Keratinocyte (primary cell): ENCODE measurements around the gene ERGIC2.

Source experiments
- EZH2 ChIP-seq: IDR thresholded peaks from one replicate; pipeline ENCODE4 v1.6.1; 2012; ENCODE audit warnings: inconsistent platforms, mild to moderate bottlenecking, low read length, moderate library complexity
- TF ChIP-seq, protein P1 (sequence below), 3 experiments: IDR thresholded peaks in 1 of 3; conservative IDR thresholded peaks in 1 of 3; optimal IDR thresholded peaks in 1 of 3; 2 replicates in 2 of 3; 3 replicates in 1 of 3; pipeline versions ENCODE3 to v1.5.1; 2011; ENCODE audit warnings: low read length in 3 of 3, mild to moderate bottlenecking in 3 of 3, moderate library complexity in 2 of 3, control low read depth in 1 of 3, inconsistent platforms in 1 of 3; ENCODE audit not compliant: insufficient read depth in 2 of 3; ENCODE audit errors: extremely low read depth in 1 of 3

DNA sequence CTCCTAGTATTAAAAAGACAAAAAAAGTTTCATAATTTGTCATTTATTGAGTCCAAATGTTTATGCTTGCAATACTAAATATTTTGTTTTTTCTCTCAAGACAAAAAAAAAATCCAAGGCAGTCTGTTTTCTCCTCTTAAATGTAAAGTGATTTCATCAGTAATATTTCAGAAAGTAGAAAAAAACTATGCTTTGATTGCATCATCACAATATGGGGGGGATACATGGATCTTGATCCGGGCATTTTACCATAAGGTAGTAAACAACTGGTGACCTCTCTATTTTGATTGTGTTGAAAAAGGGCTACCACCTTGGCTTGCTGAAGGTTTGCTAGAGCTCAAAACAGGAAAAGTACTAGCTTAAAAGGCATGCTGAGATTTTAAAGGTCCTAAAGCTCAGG is 43.6 kb downstream of the ERGIC2 start:
- TF ChIP-seq, protein P1, sequence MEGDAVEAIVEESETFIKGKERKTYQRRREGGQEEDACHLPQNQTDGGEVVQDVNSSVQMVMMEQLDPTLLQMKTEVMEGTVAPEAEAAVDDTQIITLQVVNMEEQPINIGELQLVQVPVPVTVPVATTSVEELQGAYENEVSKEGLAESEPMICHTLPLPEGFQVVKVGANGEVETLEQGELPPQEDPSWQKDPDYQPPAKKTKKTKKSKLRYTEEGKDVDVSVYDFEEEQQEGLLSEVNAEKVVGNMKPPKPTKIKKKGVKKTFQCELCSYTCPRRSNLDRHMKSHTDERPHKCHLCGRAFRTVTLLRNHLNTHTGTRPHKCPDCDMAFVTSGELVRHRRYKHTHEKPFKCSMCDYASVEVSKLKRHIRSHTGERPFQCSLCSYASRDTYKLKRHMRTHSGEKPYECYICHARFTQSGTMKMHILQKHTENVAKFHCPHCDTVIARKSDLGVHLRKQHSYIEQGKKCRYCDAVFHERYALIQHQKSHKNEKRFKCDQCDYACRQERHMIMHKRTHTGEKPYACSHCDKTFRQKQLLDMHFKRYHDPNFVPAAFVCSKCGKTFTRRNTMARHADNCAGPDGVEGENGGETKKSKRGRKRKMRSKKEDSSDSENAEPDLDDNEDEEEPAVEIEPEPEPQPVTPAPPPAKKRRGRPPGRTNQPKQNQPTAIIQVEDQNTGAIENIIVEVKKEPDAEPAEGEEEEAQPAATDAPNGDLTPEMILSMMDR (optimal IDR thresholded peaks at IDR 0.05 in 1 of 3, IDR thresholded peaks at IDR 0.05 in 1 of 3, conservative IDR thresholded peaks at IDR 0.05 in 1 of 3; ENCODE audit: extremely low read depth in 1 of 3, insufficient read depth in 2 of 3, low read length in 3 of 3), result no peak
- TF ChIP-seq EZH2, result no peak
